MCF 10A (cell line): ENCODE data around the gene FLRT2. TPM values are rescaled to one million over a fixed set of nuclear protein-coding genes. Genes with fewer than 3 reads are reported as not detected.

Experiments
- BruUV-seq: library from RNA; stranded (reverse); fragments of 400-500 nt; replicated peaks from 2 replicates; lab custom pipeline; 2021; lab: Mats Ljungman, UMichigan
- CTCF ChIA-PET: fragments of 300-600 bp; sonication (Branson Sonifier 250); formaldehyde crosslinking; extraction: SDS; loops from one replicate; lab custom pipeline; 2021; ENCODE audit warnings: antibody characterized with exemption, inconsistent platforms; lab: Yijun Ruan, JAX
- POLR2A ChIA-PET: fragments of 300-600, 350-650 bp; sonication (Branson Sonifier 250); formaldehyde crosslinking; extraction: SDS; loops from one replicate; lab custom pipeline; 2020; ENCODE audit warnings: antibody characterized with exemption, inconsistent platforms; lab: Yijun Ruan, JAX
- DNase-seq: peaks from one replicate; pipeline ENCODE4 v3.0.0-alpha.2; 2018; ENCODE audit not compliant: unreplicated experiment
- H3K27ac Mint-ChIP-seq: one replicate; pipeline ENCODE4 v1.8.0; 2022; ENCODE audit warnings: mild to moderate bottlenecking, low read depth, mixed read lengths; ENCODE audit not compliant: unreplicated experiment
- H3K27me3 Mint-ChIP-seq: one replicate; pipeline ENCODE4 v1.8.0; 2022; ENCODE audit warnings: mixed read lengths; ENCODE audit not compliant: insufficient read depth, unreplicated experiment
- H3K36me3 Mint-ChIP-seq: one replicate; pipeline ENCODE4 v1.8.0; 2022; ENCODE audit warnings: mild to moderate bottlenecking, moderate library complexity, mixed read lengths; ENCODE audit not compliant: insufficient read depth, unreplicated experiment
- H3K4me1 Mint-ChIP-seq: one replicate; pipeline ENCODE4 v1.8.0; 2022; ENCODE audit warnings: mixed read lengths; ENCODE audit not compliant: insufficient read depth, unreplicated experiment
- H3K4me3 Mint-ChIP-seq: one replicate; pipeline ENCODE4 v1.8.0; 2022; ENCODE audit warnings: mild to moderate bottlenecking, moderate library complexity, mixed read lengths; ENCODE audit not compliant: unreplicated experiment
- H3K9me3 Mint-ChIP-seq: one replicate; pipeline ENCODE4 v1.8.0; 2022; ENCODE audit warnings: mixed read lengths; ENCODE audit not compliant: unreplicated experiment
- CTCF ChIP-seq: fragments of 200-600 bp; IDR thresholded peaks from one replicate; pipeline ENCODE4 v1.8.0; 2022; ENCODE audit warnings: antibody characterized with exemption, mild to moderate bottlenecking; ENCODE audit not compliant: unreplicated experiment
- intact Hi-C: fragments of 100-400 bp; cut with micrococcal nuclease; formaldehyde crosslinking; loops from 2 replicates; pipeline ENCODE4 v1.14.1; 2022
- total RNA-seq: library from RNA; stranded (reverse); gene quantifications from 2 replicates; pipeline ENCODE4 v1.2.3, GENCODE V29; 2022

FLRT2 gene
- total RNA-seq, 1 experiment from 2014 or later = 153 TPM

GRCh38 chr14:85620947-85621346 is 91.0 kb downstream of the FLRT2 start:
- Mint-ChIP-seq H3K9me3 (no peaks in the 10 kb centered on the region), H3K27ac (no peak overlapping the region)

GRCh38 chr14:85622106-85622505 is 92.2 kb downstream of the FLRT2 start:
- intact Hi-C loops = no loop called here
- no peaks in the 10 kb centered on the region for H3K4me1 Mint-ChIP-seq
- CTCF ChIA-PET = interaction anchor here (0.7 to 0.9 kb wide), 3 partner anchors 25 to 1874 kb away, joined by 3 to 4 read pairs (median 3); no protein-coding TSS in a partner anchor
- POLR2A ChIA-PET = interaction anchor here (0.6 kb wide), 1 partner anchor 12 kb away, joined by 3 read pairs; no protein-coding TSS in a partner anchor
- H3K36me3 Mint-ChIP-seq = peaks cover 54% of the 10 kb centered on the region
- H3K4me3 Mint-ChIP-seq = no peak overlapping the region
- no peaks in the 10 kb centered on the region for H3K9me3 Mint-ChIP-seq
- H3K27me3 Mint-ChIP-seq = no peaks in the 10 kb centered on the region
- no peak overlapping the region for H3K27ac Mint-ChIP-seq
- no peak for DNase-seq
- no TSS peak for BruUV-seq
- no peak for TF ChIP-seq CTCF

More at GRCh38 chr14:85620947-85621346, 91.0 kb downstream of the FLRT2 start:
- intact Hi-C loops = no loop called here
- Mint-ChIP-seq H3K36me3 (peaks cover 48% of the 10 kb centered on the region), H3K27me3 (no peaks in the 10 kb centered on the region), H3K4me1 (no peaks in the 10 kb centered on the region), H3K4me3 (no peak overlapping the region)
- DNase-seq = no peak
- CTCF ChIA-PET = no interaction called here
- no TSS peak for BruUV-seq
- TF ChIP-seq CTCF = no peak
- POLR2A ChIA-PET = no interaction called here

DNA sequence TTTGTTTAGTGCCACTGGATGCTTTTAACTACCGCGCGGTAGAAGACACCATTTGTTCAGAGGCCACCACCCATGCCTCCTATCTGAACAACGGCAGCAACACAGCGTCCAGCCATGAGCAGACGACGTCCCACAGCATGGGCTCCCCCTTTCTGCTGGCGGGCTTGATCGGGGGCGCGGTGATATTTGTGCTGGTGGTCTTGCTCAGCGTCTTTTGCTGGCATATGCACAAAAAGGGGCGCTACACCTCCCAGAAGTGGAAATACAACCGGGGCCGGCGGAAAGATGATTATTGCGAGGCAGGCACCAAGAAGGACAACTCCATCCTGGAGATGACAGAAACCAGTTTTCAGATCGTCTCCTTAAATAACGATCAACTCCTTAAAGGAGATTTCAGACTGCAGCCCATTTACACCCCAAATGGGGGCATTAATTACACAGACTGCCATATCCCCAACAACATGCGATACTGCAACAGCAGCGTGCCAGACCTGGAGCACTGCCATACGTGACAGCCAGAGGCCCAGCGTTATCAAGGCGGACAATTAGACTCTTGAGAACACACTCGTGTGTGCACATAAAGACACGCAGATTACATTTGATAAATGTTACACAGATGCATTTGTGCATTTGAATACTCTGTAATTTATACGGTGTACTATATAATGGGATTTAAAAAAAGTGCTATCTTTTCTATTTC is 93.2 kb downstream of the FLRT2 start:
- Mint-ChIP-seq H3K27me3 (no peaks in the 10 kb centered on the region), H3K9me3 (no peaks in the 10 kb centered on the region), H3K36me3 (peaks cover 54% of the 10 kb centered on the region), H3K27ac (no peak overlapping the region), H3K4me3 (no peak overlapping the region), H3K4me1 (no peaks in the 10 kb centered on the region)
- no peak for TF ChIP-seq CTCF
- BruUV-seq = TSS peak; percentile 2
- intact Hi-C loops = no loop called here
- ChIA-PET CTCF (interaction anchor here (0.9 kb wide), 1 partner anchor 90 kb away, joined by 4 read pairs; no protein-coding TSS in a partner anchor), POLR2A (no interaction called here)
- DNase-seq = no peak

DNA sequence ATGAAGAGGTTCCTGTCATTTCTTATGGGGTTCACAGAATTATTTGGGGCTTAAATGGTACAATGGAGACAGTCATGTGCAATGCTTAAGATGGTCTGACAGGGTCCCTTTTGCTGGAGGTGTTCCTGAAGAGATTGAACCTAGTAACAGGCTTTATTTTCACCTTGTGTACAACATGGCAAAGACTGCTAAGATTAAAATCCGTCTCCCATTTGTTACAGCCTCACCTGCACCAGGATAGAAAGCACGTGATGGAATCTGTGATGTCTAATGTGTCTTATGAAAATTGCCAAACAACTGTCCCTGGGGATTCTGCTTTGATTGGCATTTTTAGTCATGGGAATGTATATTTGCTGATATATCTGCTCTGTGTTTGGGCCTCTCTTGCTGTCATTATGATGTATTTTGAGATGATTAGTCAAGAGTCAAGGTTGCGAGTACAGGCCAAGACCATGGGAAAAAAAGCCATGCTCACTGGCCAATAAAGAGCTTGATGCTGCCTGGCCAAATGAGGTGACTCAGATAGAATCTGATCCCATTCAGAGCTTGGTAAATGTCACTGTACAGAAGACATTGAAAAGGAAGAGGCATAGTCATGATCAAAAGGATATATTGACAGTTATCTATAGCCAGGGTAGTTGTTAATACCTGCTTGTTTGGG is 96.1 kb downstream of the FLRT2 start:
- intact Hi-C loops = no loop called here
- no peaks in the 10 kb centered on the region for H3K27me3 Mint-ChIP-seq
- H3K36me3 Mint-ChIP-seq = peaks cover 38% of the 10 kb centered on the region
- no peaks in the 10 kb centered on the region for H3K9me3 Mint-ChIP-seq
- TF ChIP-seq CTCF = no peak
- H3K27ac Mint-ChIP-seq = no peak overlapping the region
- no TSS peak for BruUV-seq
- no peaks in the 10 kb centered on the region for H3K4me1 Mint-ChIP-seq
- no peak overlapping the region for H3K4me3 Mint-ChIP-seq
- POLR2A ChIA-PET = interaction anchor here (0.9 kb wide), 1 partner anchor 9 kb away, joined by 4 read pairs; no protein-coding TSS in a partner anchor
- DNase-seq = peak; percentile 19
- CTCF ChIA-PET = interaction anchor here (0.7 to 1.0 kb wide), 3 partner anchors 14 to 423 kb away, joined by 3 read pairs; no protein-coding TSS in a partner anchor
